Kidney epithelial cell (primary cell): ENCODE results near the gene FAM133A. TPM values are rescaled to one million over a fixed set of nuclear protein-coding genes. Genes with fewer than 3 reads are reported as not detected.

Experiments used
- DNase-seq: peaks from one replicate; pipeline ENCODE4 v3.0.0-alpha.2; 2010; ENCODE audit warnings: low read depth
- H3K27me3 ChIP-seq: 2 replicates; pipeline ENCODE4 v1.6.0; 2011; ENCODE audit warnings: low read length; ENCODE audit not compliant: control insufficient read depth, insufficient read depth
- H3K36me3 ChIP-seq: 2 replicates; pipeline ENCODE4 v1.5.1; 2011; ENCODE audit warnings: low read length; ENCODE audit not compliant: control insufficient read depth, insufficient read depth
- H3K4me3 ChIP-seq: 2 replicates; pipeline ENCODE4 v1.5.1; 2011; ENCODE audit warnings: low read depth, mild to moderate bottlenecking, control low read depth, low read length
- total RNA-seq: library from RNA; depleted of rRNA; stranded (reverse); fragments of >200 nt; gene quantifications from 2 replicates; pipeline ENCODE4 v1.2.3, GENCODE V29; 2015
- TF ChIP-seq, protein P1 (sequence below): IDR thresholded peaks from 2 replicates; pipeline ENCODE4 v1.5.1; 2011; ENCODE audit warnings: mild to moderate bottlenecking, moderate library complexity, low read length, control low read depth, inconsistent platforms; ENCODE audit not compliant: insufficient read depth, poor library complexity, severe bottlenecking

FAM133A gene
- under 0.01 and 0.04 TPM in 2 replicates for total RNA-seq

- Histone ChIP-seq H3K36me3 (no peaks in the 10 kb centered on the region), H3K27me3 (peaks cover 12% of the 10 kb centered on the region), H3K4me3 (peak within 1 kb of the TSS; percentile 41)
- no peak for DNase-seq
- TF ChIP-seq, protein P1, sequence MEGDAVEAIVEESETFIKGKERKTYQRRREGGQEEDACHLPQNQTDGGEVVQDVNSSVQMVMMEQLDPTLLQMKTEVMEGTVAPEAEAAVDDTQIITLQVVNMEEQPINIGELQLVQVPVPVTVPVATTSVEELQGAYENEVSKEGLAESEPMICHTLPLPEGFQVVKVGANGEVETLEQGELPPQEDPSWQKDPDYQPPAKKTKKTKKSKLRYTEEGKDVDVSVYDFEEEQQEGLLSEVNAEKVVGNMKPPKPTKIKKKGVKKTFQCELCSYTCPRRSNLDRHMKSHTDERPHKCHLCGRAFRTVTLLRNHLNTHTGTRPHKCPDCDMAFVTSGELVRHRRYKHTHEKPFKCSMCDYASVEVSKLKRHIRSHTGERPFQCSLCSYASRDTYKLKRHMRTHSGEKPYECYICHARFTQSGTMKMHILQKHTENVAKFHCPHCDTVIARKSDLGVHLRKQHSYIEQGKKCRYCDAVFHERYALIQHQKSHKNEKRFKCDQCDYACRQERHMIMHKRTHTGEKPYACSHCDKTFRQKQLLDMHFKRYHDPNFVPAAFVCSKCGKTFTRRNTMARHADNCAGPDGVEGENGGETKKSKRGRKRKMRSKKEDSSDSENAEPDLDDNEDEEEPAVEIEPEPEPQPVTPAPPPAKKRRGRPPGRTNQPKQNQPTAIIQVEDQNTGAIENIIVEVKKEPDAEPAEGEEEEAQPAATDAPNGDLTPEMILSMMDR: no peak
These were observed at the start of gene FAM133A for GRCh38 chrX:93673869-93674271. FAM133A (plus strand) TSS chrX:93674206; CDS start chrX:93709420, 35,214 bp downstream.

- TF ChIP-seq, protein P1: no peak
- Histone ChIP-seq H3K36me3 (no peaks in the 10 kb centered on the region), H3K27me3 (no peaks in the 10 kb centered on the region), H3K4me3 (no peak overlapping the region)
- DNase-seq: no peak
These were observed 36.4 kb upstream of the FAM133A start for GRCh38 chrX:93637591-93637990.

DNA sequence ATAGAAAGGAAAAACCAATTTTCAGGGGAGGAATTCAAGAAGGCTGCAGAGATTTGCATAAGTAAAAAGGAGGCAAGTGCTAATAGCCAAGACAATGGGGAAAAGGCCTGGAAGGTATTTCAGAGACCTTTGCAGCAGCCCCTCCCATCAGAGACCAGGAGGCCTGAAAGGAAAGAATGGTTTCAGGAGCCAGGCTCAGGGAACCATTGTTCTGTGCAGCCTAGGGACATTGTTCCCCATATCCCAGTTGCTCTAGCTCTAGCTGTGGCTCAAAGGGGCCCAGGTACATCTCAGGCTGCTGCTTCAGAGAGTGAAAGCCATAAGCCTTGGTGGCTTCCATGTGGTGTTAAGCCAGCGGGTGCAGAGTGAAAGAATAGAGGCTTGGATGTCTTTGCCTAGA, 24.6 kb upstream of the FAM133A start:
- Histone ChIP-seq H3K4me3 (no peak overlapping the region), H3K36me3 (no peaks in the 10 kb centered on the region), H3K27me3 (no peaks in the 10 kb centered on the region)
- DNase-seq: no peak
- TF ChIP-seq, protein P1: no peak

- TF ChIP-seq, protein P1: no peak
- H3K36me3 ChIP-seq: no peaks in the 10 kb centered on the region
- no peak overlapping the region for H3K4me3 ChIP-seq
- DNase-seq: no peak
- H3K27me3 ChIP-seq: no peaks in the 10 kb centered on the region
These were observed 13.4 kb upstream of the FAM133A start for GRCh38 chrX:93660575-93660974.

DNA sequence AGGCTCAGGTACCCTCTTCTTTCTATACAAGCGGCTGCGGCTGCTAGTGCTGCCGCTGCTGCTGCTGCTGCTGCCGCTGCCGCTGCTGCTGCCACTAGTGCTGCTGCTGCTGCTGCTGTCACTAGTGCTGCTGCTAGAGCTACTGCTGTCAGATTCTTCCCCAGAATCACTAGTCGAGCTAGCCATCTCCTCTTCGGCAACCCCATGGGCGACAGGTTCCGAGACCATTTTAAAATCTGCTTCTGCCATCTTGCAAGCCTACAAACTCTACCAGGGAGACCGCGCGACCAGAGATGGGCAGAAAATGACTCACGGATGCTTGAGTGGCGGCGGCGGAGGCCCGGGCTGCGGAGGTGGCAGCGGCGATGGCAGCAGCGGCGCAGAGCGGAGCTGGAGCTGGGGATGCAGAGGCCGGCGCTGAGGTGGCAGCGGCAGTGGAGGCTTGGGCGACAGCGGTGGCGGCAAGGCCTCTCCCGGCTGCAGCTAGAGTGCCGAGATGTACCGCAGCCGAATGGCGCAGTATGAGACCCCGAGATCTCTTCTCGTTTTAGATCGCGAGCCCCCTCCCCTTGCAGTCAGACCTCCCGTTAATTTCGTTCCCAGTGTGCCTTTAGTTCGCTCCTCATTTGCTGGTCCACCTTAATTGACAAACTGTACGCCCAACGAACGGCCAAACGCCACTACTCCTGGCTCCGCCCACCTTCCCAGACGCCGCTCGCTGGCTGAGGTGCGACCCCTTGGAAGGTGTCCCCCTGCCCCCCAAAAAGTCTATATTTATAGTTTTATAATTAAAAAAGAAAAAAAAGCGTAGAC, 744 bp upstream of the FAM133A start, which contains the start of gene NAP1L3:
NAP1L3 (minus strand) TSS at position 523 of the 813 bp plus-strand sequence; CDS start at position 249, 274 bp downstream.
- Histone ChIP-seq H3K4me3 (peak within 1 kb of the TSS; percentile 41), H3K36me3 (no peaks in the 10 kb centered on the region), H3K27me3 (peaks cover 14% of the 10 kb centered on the region)
- peak; percentile 12 for DNase-seq
- TF ChIP-seq, protein P1: no peak

DNA sequence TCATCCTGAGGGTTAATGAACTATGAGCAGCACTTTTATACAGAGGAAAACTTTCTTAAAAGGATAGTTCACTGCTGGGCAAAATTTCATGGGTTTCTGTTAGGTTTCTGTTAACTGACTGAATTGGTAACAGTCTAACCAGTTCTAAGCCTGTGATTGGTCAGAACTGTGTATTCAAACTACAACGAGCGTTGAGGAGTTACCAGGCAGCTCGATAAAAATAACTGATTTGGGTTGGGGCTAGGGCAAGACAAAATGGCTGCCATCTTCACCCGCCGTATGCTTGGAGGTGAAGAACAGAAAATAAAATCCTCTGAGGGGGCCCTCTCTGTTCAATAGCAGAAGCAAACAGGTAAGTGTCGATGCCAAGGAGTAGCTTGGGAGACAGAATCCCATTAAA, 22.0 kb downstream of the FAM133A start:
- Histone ChIP-seq H3K4me3 (no peak overlapping the region), H3K36me3 (no peaks in the 10 kb centered on the region), H3K27me3 (no peaks in the 10 kb centered on the region)
- TF ChIP-seq, protein P1: no peak
- no peak for DNase-seq
